Kidney glomerular epithelial cell (primary cell): ENCODE data around the gene DACT3.
"Not testable (repeated sequence)": the region's sequence is repeated elsewhere in the genome, so short reads cannot be mapped to it uniquely, and the experiment has no call there.

Experiments
- DNase-seq: peaks from one replicate; lab custom pipeline; 2025; lab: John Stamatoyannopoulos, UW

DACT3 gene

GRCh38 chr19:46634045-46634655 lies 26.8 kb downstream of the DACT3 start:
- peak; percentile 21 for DNase-seq

- DNase-seq, result no peak
These were observed 27.9 kb downstream of the DACT3 start for GRCh38 chr19:46633130-46633529.

GRCh38 chr19:46631481-46631880 lies 29.5 kb downstream of the DACT3 start:
- DNase-seq, result no peak

DNA sequence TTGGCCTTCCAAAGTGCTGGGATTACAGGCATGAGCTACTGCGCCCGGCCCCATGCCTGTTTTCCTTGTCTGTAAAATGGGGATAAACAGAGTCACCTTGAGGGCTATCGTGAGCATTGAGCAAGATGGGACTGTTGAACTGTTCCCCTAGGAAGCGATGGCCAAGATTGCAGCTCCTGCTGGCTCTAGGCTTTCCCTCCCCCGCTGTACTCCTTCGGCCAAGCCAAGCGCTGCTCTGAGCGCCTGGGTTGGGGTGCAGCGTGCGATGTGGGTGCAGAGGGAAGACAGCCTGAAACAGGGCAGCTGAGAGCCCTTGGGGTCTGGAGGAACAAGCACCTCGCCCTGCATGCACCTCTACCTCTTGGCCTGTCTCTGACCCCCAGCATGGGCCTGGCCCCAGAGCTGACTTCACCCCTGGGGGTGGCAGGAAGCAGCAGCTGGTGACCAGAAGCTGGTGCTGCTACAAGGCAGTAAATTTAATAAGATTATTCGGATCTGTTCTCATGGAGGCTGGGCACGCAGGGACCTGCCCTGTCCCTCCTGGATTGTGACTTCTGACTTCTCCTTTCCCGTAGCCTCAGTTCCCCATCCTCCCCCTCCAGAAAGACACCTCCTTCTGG lies 30.3 kb downstream of the DACT3 start:
- DNase-seq, result no peak

DNA sequence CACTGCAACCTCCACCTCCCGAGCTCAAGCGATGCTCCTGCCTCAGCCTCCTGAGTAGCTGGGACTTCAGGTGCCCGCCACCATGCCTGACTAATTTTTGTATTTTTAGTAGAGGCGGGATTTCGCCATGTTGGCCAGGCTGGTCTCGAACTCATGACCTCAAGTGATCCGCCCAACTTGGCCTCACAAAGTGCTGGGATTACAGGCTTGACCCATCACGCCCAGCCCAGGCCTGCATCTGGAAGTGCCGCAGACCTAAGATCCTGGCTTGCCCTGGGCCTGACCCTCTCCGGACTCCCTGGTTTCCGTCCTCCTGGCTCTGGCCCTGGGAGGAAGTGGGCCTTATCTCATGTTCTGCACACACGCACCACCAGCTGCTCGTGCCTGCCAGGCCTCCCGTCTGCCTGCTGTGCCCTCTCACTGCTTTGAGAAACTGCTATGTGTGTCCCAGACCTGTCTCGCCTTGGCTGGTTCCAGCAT lies 31.4 kb downstream of the DACT3 start:
- no peak for DNase-seq

GRCh38 chr19:46628970-46629369 lies 32.0 kb downstream of the DACT3 start:
- not testable (repeated sequence) for DNase-seq

DNA sequence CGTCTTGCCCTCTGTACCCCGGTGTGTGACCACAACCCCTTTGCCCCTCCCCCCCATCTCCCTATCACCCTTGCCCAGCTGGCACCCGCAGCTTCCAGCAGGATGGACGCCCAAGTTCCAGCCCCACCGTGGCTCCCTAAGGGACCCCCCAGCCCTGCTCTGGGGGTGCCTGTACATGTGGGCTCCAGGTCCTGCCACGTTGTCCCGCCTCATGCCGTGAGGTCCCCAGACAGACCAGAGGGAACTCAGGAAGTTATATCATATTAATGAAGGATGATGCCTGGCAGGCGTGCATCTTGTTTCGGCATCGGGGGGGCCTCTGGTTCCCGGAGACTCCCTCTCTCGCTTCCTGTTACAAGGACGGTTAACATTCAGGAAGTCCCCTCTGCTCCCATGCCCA lies 34.5 kb downstream of the DACT3 start:
- DNase-seq, result no peak

GRCh38 chr19:46625731-46626130 lies 35.3 kb downstream of the DACT3 start:
- no peak for DNase-seq

GRCh38 chr19:46624958-46625661 lies 35.9 kb downstream of the DACT3 start, which contains the start of gene PTGIR:
PTGIR (minus strand) TSS chr19:46625089; CDS start chr19:46624225, 864 bp downstream.
- no peak for DNase-seq

DNA sequence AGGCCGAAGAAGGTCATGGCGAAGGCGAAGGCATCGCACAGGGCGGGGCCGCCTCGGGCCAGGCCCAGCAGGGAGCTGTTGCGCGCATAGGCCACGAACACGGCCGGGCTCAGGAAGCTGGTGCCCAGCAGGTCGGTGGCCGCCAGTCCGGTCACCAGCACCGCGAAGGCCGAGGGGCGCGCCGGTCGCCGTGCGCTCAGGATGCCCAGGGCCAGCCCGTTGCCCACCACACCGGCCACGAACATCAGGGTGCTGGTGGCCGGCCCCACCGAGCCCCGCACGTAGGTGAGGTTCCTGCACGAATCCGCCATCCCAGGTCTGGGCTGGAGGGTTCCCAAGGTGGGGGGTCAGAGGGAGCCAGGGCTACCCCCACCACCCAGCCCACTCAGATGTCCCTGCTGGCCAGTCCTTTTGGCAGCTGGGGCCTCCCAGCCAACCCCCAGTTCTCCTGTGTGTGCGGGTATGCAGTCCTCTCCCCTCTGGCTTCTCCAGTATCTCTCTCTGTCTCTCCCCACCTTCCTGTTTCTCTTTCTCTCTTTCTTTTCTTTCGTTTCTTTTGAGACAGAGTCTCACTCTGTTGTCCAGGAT lies 37.0 kb downstream of the DACT3 start:
- DNase-seq, result no peak

GRCh38 chr19:46622118-46622446 lies 38.9 kb downstream of the DACT3 start:
- DNase-seq, result no peak

GRCh38 chr19:46621191-46622117 lies 39.5 kb downstream of the DACT3 start:
- no peak for DNase-seq

- no peak for DNase-seq
These were observed 40.3 kb downstream of the DACT3 start for GRCh38 chr19:46620716-46621115.

GRCh38 chr19:46620267-46620666 lies 40.7 kb downstream of the DACT3 start:
- DNase-seq, result no peak

DNA sequence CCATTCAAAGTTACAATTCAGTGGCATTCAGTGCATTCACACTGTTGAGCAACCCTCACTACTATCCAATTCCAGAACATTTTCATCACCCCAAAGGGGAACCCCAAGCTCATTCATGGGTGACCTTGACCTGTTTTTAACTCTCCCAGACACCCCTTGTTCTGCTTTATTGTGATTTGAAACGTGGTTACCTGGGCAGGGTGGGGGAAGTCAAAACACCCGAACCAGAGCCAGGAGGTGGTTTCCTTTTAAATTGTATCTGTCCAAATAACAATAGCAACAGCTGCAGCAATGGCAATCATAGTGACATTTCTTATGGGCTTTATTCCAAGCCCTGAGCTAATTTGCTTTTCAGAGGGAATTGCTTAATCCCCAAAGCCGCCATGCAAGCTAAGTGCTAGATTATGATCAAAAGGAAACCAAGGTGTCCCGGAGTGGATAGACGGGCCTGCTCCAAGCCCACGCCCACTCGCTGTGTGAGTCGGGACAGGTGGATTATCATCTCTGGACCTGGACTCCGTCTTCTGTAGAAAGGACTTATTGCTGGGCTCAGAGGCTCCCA lies 42.2 kb downstream of the DACT3 start:
- no peak for DNase-seq

DNA sequence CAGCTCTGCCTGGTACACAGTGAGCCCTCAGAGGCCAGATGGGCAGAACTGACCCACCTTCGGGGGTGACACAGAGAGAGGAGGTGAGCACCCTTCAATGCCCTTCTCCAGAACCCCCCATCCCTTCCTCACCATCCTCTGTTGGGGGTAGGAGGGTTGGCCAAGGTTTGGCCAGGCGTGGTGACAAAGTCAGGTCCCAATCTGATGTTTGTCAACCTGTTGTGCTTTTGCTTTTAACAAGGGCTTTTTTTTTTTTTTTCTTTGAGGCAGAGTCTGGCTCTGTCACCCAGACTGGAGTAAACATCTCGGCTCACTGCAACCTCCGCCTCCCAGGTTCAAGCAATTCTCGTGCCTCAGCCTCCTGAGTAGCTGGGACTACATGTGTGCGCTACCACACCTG lies 43.4 kb downstream of the DACT3 start:
- no peak for DNase-seq

GRCh38 chr19:46616631-46617322 lies 44.2 kb downstream of the DACT3 start:
- no peak for DNase-seq

GRCh38 chr19:46615966-46616365 lies 45.0 kb downstream of the DACT3 start:
- DNase-seq, result no peak

DNA sequence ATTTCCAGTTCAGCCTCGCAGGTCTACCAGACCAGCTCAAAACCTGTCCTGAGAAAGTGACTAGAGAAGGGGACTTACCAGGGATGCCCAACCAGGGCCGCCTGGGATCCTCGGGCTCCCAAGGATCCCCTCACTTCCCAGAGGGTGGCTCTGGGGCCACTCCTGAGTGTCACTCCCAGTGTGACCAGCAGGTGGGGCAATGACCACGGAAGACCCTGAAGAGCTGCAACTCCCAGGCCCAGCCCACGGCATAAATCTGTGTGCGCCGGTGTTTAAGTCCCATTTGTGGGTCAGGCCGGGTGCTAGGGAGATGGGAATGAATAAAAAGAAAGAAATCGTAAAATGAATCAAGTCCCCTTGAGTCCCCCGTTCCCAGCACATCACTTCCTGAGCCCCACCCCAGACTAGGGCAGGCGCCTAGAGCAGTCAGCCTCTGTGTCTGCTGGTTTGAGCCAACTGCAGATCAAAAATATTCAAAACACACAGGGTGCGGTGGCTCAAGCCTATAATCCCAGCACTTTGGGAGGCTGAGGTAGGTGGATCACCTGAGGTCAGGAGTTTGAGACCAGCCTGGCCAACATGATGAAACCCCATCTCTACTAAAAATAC lies 46.8 kb downstream of the DACT3 start:
- peak; percentile 48 for DNase-seq

DNA sequence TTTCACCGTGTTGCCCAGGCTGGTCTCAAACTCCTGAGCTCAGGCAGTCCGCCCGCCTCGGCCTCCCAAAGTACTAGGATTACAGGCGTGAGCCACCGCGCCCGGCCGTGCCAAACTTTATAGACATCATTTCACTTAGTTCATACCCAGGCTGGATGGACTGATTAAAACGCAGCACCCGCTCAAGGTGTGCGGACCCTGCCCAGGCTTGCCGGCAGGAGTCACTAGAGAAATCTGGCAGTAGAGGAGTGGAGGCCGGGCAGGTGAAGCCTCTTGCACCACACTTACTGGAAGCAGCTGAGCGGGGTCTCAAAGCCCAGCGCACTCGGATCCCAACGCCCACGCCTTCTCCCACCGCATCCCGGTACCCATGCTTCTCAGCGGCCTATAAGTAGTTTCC lies 47.5 kb downstream of the DACT3 start:
- DNase-seq, result no peak
